ENCODE results near the gene PJVK. TPM values are rescaled to one million over a fixed set of nuclear protein-coding genes. Genes with fewer than 3 reads are reported as not detected.

The PJVK gene
- total RNA-seq, 1 donor from 2014 or later: 0.91 TPM

- H3K4me1 ChIP-seq: no peaks in the 10 kb centered on the region
- H3K9me3 ChIP-seq (replicated peaks): no peaks in the 10 kb centered on the region
- no peak for DNase-seq
- intact Hi-C loops (cut with micrococcal nuclease): no loop called here
- H3K27ac ChIP-seq (replicated peaks): no peak overlapping the region
- peaks cover 50% of the 10 kb centered on the region for H3K36me3 ChIP-seq
- H3K4me3 ChIP-seq: no peak overlapping the region
- H3K27me3 ChIP-seq (ENCODE audit: low read depth): no peaks in the 10 kb centered on the region
- no peak for TF ChIP-seq CTCF (IDR thresholded peaks at IDR 0.05; ENCODE audit: borderline replicate concordance)
These were observed 57.5 kb downstream of the PJVK start for GRCh38 chr2:178508646-178509045.

GRCh38 chr2:178510384-178510783 lies 59.2 kb downstream of the PJVK start:
- Histone ChIP-seq H3K27ac (replicated peaks) (no peak overlapping the region), H3K4me3 (no peak overlapping the region), H3K36me3 (peaks cover 32% of the 10 kb centered on the region), H3K9me3 (replicated peaks) (no peaks in the 10 kb centered on the region), H3K27me3 (ENCODE audit: low read depth) (no peaks in the 10 kb centered on the region), H3K4me1 (no peaks in the 10 kb centered on the region)
- no peak for DNase-seq
- TF ChIP-seq CTCF (IDR thresholded peaks at IDR 0.05; ENCODE audit: borderline replicate concordance): no peak
- intact Hi-C loops (cut with micrococcal nuclease): no loop called here

Other genes with a start within 250 kb of the PJVK start
- gene PRKRA, start 203 bp upstream of the PJVK start, total RNA-seq: 48.7 TPM
- gene FKBP7, start 27.2 kb downstream of the PJVK start, total RNA-seq: 10.8 TPM
- 41.4 TPM for gene PLEKHA3, start 29.1 kb downstream of the PJVK start, total RNA-seq